ENCODE results near the gene ANXA8L1. TPM values are rescaled to one million over a fixed set of nuclear protein-coding genes. Genes with fewer than 3 reads are reported as not detected.
"Not testable (repeated sequence)": the region's sequence is repeated elsewhere in the genome, so short reads cannot be mapped to it uniquely, and the experiment has no call there.

Gene ANXA8L1
- total and polyA plus RNA-seq, 2 of the 13 experiments (the other 11 are each of a cell fraction or from before 2014, with no cell fraction given): not detected

- H3K27ac ChIP-seq (ENCODE audit: extremely low read length, insufficient read depth, low read length); intact Hi-C loops (cut with micrococcal nuclease; ENCODE audit: unreplicated experiment); H4K20me1 ChIP-seq (ENCODE audit: insufficient read depth, low read length); H3K36me3 ChIP-seq (replicated peaks in 1 of 2; ENCODE audit: control insufficient read depth in 1 of 2, insufficient read depth in 2 of 2, low read length in 2 of 2); H3K9ac ChIP-seq (ENCODE audit: insufficient read depth, low read depth, low read length); H3K4me2 ChIP-seq (ENCODE audit: low read depth, low read length); H2AFZ ChIP-seq (ENCODE audit: low read length); H3K27me3 ChIP-seq (ENCODE audit: control insufficient read depth in 1 of 2, insufficient read depth in 2 of 2, low read length in 2 of 2); H3K79me2 ChIP-seq (ENCODE audit: insufficient read depth, low read length); H3K4me1 ChIP-seq (ENCODE audit: insufficient read depth, low read length); DNase-seq (ENCODE audit: low spot score); ATAC-seq; FAIRE-seq; in situ Hi-C loops (cut with HindIII; ENCODE audit: extremely low pct_ligation_motif_present, low pct_unique_long_range_greater_than_20kb); CTCF ChIA-PET (ENCODE audit: low intra/inter-chr PET ratio, low total read pairs); H3K9me3 ChIP-seq (ENCODE audit: low read length); POLR2A ChIA-PET; BruUV-seq (replicated peaks); H3K4me3 ChIP-seq (replicated peaks in 1 of 3; ENCODE audit: insufficient read depth in 1 of 3, low read depth in 2 of 3, low read length in 3 of 3): not testable (repeated sequence)
Measured at GRCh38 chr10:46411123-46411522, 35.5 kb downstream of the ANXA8L1 start.

- H3K27me3 ChIP-seq (ENCODE audit: control insufficient read depth in 1 of 2, insufficient read depth in 2 of 2, low read length in 2 of 2); H3K79me2 ChIP-seq (ENCODE audit: insufficient read depth, low read length); H3K27ac ChIP-seq (ENCODE audit: extremely low read length, insufficient read depth, low read length); H3K4me2 ChIP-seq (ENCODE audit: low read depth, low read length); DNase-seq (ENCODE audit: low spot score); H3K4me1 ChIP-seq (ENCODE audit: insufficient read depth, low read length); in situ Hi-C loops (cut with HindIII; ENCODE audit: extremely low pct_ligation_motif_present, low pct_unique_long_range_greater_than_20kb); BruUV-seq (replicated peaks); POLR2A ChIA-PET; H3K9ac ChIP-seq (ENCODE audit: insufficient read depth, low read depth, low read length); intact Hi-C loops (cut with micrococcal nuclease; ENCODE audit: unreplicated experiment); H4K20me1 ChIP-seq (ENCODE audit: insufficient read depth, low read length); CTCF ChIA-PET (ENCODE audit: low intra/inter-chr PET ratio, low total read pairs); ATAC-seq; H3K4me3 ChIP-seq (replicated peaks in 1 of 3; ENCODE audit: insufficient read depth in 1 of 3, low read depth in 2 of 3, low read length in 3 of 3); FAIRE-seq; H2AFZ ChIP-seq (ENCODE audit: low read length); H3K36me3 ChIP-seq (replicated peaks in 1 of 2; ENCODE audit: control insufficient read depth in 1 of 2, insufficient read depth in 2 of 2, low read length in 2 of 2); H3K9me3 ChIP-seq (ENCODE audit: low read length): not testable (repeated sequence)
- WGBS (ENCODE audit: low lambda C conversion rate): no CpG with 5 or more reads among the region's 5 CpGs
Measured at GRCh38 chr10:46412665-46413064, 37.1 kb downstream of the ANXA8L1 start.

- H3K9me3 ChIP-seq (ENCODE audit: low read length); H3K4me3 ChIP-seq (replicated peaks in 1 of 3; ENCODE audit: insufficient read depth in 1 of 3, low read depth in 2 of 3, low read length in 3 of 3); BruUV-seq (replicated peaks); H3K4me2 ChIP-seq (ENCODE audit: low read depth, low read length); H2AFZ ChIP-seq (ENCODE audit: low read length); intact Hi-C loops (cut with micrococcal nuclease; ENCODE audit: unreplicated experiment); in situ Hi-C loops (cut with HindIII; ENCODE audit: extremely low pct_ligation_motif_present, low pct_unique_long_range_greater_than_20kb); POLR2A ChIA-PET; H3K79me2 ChIP-seq (ENCODE audit: insufficient read depth, low read length); CTCF ChIA-PET (ENCODE audit: low intra/inter-chr PET ratio, low total read pairs); H3K27me3 ChIP-seq (ENCODE audit: control insufficient read depth in 1 of 2, insufficient read depth in 2 of 2, low read length in 2 of 2); ATAC-seq; H3K4me1 ChIP-seq (ENCODE audit: insufficient read depth, low read length); FAIRE-seq; DNase-seq (ENCODE audit: low spot score); H3K36me3 ChIP-seq (replicated peaks in 1 of 2; ENCODE audit: control insufficient read depth in 1 of 2, insufficient read depth in 2 of 2, low read length in 2 of 2); H3K9ac ChIP-seq (ENCODE audit: insufficient read depth, low read depth, low read length); H3K27ac ChIP-seq (ENCODE audit: extremely low read length, insufficient read depth, low read length); H4K20me1 ChIP-seq (ENCODE audit: insufficient read depth, low read length): not testable (repeated sequence)
- 49% methylated on average over 2 of the region's 6 CpGs for WGBS (ENCODE audit: low lambda C conversion rate)
Measured at GRCh38 chr10:46415291-46415690, 39.7 kb downstream of the ANXA8L1 start.

DNA sequence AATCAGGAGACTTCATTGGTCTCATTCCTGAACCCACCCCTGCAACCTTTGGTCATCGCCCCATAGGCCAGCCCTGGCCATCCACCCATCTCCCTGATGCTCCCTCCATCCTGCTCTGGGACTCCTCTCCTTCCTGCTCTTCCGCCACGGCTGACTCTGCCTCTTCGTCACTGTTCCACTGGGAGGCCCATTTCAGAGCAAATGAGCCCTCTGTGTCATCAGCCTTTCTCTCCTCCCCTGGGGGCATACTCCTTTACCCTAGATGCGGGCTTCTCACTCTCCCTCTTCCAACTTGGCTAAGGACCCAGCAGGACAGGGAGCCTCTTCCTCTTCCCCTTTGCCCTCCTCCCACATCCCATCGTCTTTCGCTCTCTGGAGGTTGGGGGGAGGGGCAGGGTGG is 42.7 kb downstream of the ANXA8L1 start:
- WGBS (ENCODE audit: low lambda C conversion rate): 14% methylated on average over 3 of the region's 7 CpGs
- intact Hi-C loops (cut with micrococcal nuclease; ENCODE audit: unreplicated experiment); H3K9me3 ChIP-seq (ENCODE audit: low read length); ATAC-seq; H3K27ac ChIP-seq (ENCODE audit: extremely low read length, insufficient read depth, low read length); H3K9ac ChIP-seq (ENCODE audit: insufficient read depth, low read depth, low read length); H3K79me2 ChIP-seq (ENCODE audit: insufficient read depth, low read length); in situ Hi-C loops (cut with HindIII; ENCODE audit: extremely low pct_ligation_motif_present, low pct_unique_long_range_greater_than_20kb); H4K20me1 ChIP-seq (ENCODE audit: insufficient read depth, low read length); BruUV-seq (replicated peaks); H3K36me3 ChIP-seq (replicated peaks in 1 of 2; ENCODE audit: control insufficient read depth in 1 of 2, insufficient read depth in 2 of 2, low read length in 2 of 2); CTCF ChIA-PET (ENCODE audit: low intra/inter-chr PET ratio, low total read pairs); H3K4me1 ChIP-seq (ENCODE audit: insufficient read depth, low read length); H2AFZ ChIP-seq (ENCODE audit: low read length); H3K4me3 ChIP-seq (replicated peaks in 1 of 3; ENCODE audit: insufficient read depth in 1 of 3, low read depth in 2 of 3, low read length in 3 of 3); H3K27me3 ChIP-seq (ENCODE audit: control insufficient read depth in 1 of 2, insufficient read depth in 2 of 2, low read length in 2 of 2); POLR2A ChIA-PET; H3K4me2 ChIP-seq (ENCODE audit: low read depth, low read length); DNase-seq (ENCODE audit: low spot score); FAIRE-seq: not testable (repeated sequence)

All from HepG2 (cell line).